HepG2 (cell line): Measurements from ENCODE around the gene PHTF2. TPM values are rescaled to one million over a fixed set of nuclear protein-coding genes. Genes with fewer than 3 reads are reported as not detected.

Source experiments
- ARID5B ChIP-seq: IDR thresholded peaks from 2 replicates; pipeline ENCODE4 v1.4.0; 2020; ENCODE audit warnings: mild to moderate bottlenecking, missing genetic modification reagents
- CCAR2 ChIP-seq: fragments of 200-400 bp; formaldehyde crosslinking; optimal IDR thresholded peaks from 2 replicates; pipeline ENCODE3; 2018; ENCODE audit warnings: low read depth, mild to moderate bottlenecking, low read length, moderate library complexity
- KAT8 ChIP-seq: IDR thresholded peaks from 2 replicates; pipeline ENCODE4 v1.6.1; 2016; ENCODE audit warnings: missing genetic modification reagents, missing compliant biosample characterization
- NFATC3 ChIP-seq: sonication (generic); formaldehyde crosslinking; IDR thresholded peaks from 2 replicates; pipeline ENCODE4 v1.5.1; 2020; ENCODE audit warnings: mild to moderate bottlenecking, missing genetic modification reagents
- ZBTB40 ChIP-seq, 2 experiments: fragments of 450-650 bp in 1 of 2; sonication (generic) in 1 of 2; formaldehyde crosslinking in 1 of 2; IDR thresholded peaks; 2 replicates each; pipeline versions ENCODE4 v1.6.1 to v1.8.0; 2016 to 2022; ENCODE audit warnings: antibody characterized with exemption in 1 of 2, mild to moderate bottlenecking in 1 of 2, missing genetic modification reagents in 1 of 2
- ZNF20 ChIP-seq: sonication (generic); formaldehyde crosslinking; IDR thresholded peaks from 2 replicates; pipeline ENCODE4 v1.4.0; 2020; ENCODE audit warnings: mild to moderate bottlenecking, moderate library complexity, missing genetic modification reagents
- ZNF234 ChIP-seq: sonication (generic); formaldehyde crosslinking; conservative IDR thresholded peaks from 2 replicates; pipeline ENCODE4 v1.5.1; 2020; ENCODE audit warnings: mild to moderate bottlenecking, missing genetic modification reagents
- ZNF263 ChIP-seq: sonication (generic); formaldehyde crosslinking; IDR thresholded peaks from 2 replicates; pipeline ENCODE4 v1.4.0; 2020; ENCODE audit warnings: missing genetic modification reagents
- ZNF451 ChIP-seq: sonication (generic); formaldehyde crosslinking; IDR thresholded peaks from 2 replicates; pipeline ENCODE4 v1.5.0; 2020; ENCODE audit warnings: mild to moderate bottlenecking, missing genetic modification reagents
- ZNF552 ChIP-seq: sonication (generic); formaldehyde crosslinking; IDR thresholded peaks from 2 replicates; pipeline ENCODE4 v1.9.0; 2022; ENCODE audit warnings: missing genetic modification reagents, mild to moderate bottlenecking, borderline replicate concordance
- ZNF629 ChIP-seq: sonication (generic); formaldehyde crosslinking; conservative IDR thresholded peaks from 2 replicates; pipeline ENCODE4 v1.5.0; 2020; ENCODE audit warnings: missing genetic modification reagents
- polyA plus RNA-seq, 8 experiments: library from polyadenylated mRNA; depleted of rRNA in 3 of 8; stranded (reverse) in 7 of 8; unstranded in 1 of 8; fragments of >200 nt; fragmentation: Illumina TruSeq in 4 of 8; extraction: Trizol in 4 of 8; gene quantifications; 2 replicates each; pipeline versions ENCODE4 v1.2.1 to v1.2.3, GENCODE V29; 2011 to 2016; ENCODE audit warnings: low read depth in 4 of 8, missing spikeins in 1 of 8, mixed read lengths in 1 of 8; ENCODE audit not compliant: insufficient read depth in 1 of 8
- total RNA-seq, 5 experiments: library from RNA; depleted of rRNA; stranded (reverse); fragments of >200 nt; fragmentation: Illumina TruSeq; extraction: Trizol; gene quantifications; 2 replicates each; pipeline ENCODE4 v1.2.3, GENCODE V29; 2016; ENCODE audit warnings: low read depth in 1 of 5
- TF ChIP-seq, protein P1 (sequence below): sonication (generic); formaldehyde crosslinking; conservative IDR thresholded peaks from 2 replicates; pipeline ENCODE4 v1.4.0; 2020; ENCODE audit warnings: mild to moderate bottlenecking, missing genetic modification reagents, moderate library complexity

Gene PHTF2
- total and polyA plus RNA-seq, 2 of the 13 experiments (the other 11 are each of a cell fraction or from before 2014, with no cell fraction given), result 7.4 to 10.2 TPM

DNA sequence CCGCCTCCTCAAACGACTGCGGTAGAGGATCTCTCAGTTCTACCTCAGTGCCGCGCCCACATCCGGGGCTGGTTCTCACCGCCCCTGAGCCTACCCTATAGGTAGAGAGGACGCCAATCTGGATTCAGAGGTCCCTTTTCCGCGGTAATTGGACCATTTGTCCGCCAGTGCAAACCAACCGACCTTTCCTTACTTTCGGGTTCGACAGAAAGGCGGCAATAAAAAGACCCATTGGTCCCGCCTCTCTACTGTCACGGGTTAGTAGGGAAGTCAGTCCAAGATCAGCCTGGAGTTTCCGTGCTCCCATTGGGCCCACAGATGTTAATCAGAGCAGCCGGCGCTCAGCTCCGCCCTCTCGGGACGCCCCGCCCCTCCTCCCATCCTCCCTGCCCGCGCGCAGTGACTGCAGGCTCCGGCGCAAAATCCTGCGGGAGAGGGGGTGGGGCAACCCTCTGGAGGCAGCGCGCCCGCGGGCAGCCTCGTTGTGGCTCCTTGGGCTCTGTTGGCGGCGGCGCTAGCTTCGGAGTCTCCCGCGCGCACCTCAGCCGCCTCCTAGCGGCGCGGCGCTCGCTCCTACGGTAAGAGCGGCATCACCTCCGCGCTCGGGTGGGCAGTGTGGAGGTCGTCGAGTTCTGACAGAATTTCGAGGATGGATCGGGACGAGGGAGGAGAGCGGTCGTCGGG lies at the start of gene PHTF2, which contains the start of gene TMEM60 (continued):
- TF ChIP-seq ZBTB40 (IDR thresholded peaks at IDR 0.05), result no peak
- no peak for TF ChIP-seq ZBTB40 (CRISPR knock-in tag; IDR thresholded peaks at IDR 0.05)
- TF ChIP-seq KAT8 (CRISPR knock-in tag), result peak; percentile 59
- no peak for TF ChIP-seq ZNF263
- peak; percentile 59; the same call in 1 of the 2 replicates for TF ChIP-seq ZNF451 (CRISPR knock-in tag)
- TF ChIP-seq ZNF234 (CRISPR knock-in tag), result no peak
- TF ChIP-seq ZNF629 (CRISPR knock-in tag), result no peak
- TF ChIP-seq ZNF552, result no peak
- TF ChIP-seq NFATC3, result no peak
- TF ChIP-seq, protein P1, sequence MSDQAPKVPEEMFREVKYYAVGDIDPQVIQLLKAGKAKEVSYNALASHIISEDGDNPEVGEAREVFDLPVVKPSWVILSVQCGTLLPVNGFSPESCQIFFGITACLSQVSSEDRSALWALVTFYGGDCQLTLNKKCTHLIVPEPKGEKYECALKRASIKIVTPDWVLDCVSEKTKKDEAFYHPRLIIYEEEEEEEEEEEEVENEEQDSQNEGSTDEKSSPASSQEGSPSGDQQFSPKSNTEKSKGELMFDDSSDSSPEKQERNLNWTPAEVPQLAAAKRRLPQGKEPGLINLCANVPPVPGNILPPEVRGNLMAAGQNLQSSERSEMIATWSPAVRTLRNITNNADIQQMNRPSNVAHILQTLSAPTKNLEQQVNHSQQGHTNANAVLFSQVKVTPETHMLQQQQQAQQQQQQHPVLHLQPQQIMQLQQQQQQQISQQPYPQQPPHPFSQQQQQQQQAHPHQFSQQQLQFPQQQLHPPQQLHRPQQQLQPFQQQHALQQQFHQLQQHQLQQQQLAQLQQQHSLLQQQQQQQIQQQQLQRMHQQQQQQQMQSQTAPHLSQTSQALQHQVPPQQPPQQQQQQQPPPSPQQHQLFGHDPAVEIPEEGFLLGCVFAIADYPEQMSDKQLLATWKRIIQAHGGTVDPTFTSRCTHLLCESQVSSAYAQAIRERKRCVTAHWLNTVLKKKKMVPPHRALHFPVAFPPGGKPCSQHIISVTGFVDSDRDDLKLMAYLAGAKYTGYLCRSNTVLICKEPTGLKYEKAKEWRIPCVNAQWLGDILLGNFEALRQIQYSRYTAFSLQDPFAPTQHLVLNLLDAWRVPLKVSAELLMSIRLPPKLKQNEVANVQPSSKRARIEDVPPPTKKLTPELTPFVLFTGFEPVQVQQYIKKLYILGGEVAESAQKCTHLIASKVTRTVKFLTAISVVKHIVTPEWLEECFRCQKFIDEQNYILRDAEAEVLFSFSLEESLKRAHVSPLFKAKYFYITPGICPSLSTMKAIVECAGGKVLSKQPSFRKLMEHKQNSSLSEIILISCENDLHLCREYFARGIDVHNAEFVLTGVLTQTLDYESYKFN (CRISPR knock-in tag), result peak; percentile 31
- no peak for TF ChIP-seq CCAR2
- 0 out of 2 replicates have a peak, but pooled peaks have one; percentile 62 for TF ChIP-seq ZNF20 (CRISPR knock-in tag)
- TF ChIP-seq ARID5B (CRISPR knock-in tag), result peak; percentile 51
